H1 (cell line): ENCODE measurements around the gene EPSTI1. TPM values are rescaled to one million over a fixed set of nuclear protein-coding genes. Genes with fewer than 3 reads are reported as not detected.

Experiments used
- E2F6 ChIP-seq: IDR thresholded peaks from 2 replicates; pipeline ENCODE4 v1.6.1; 2012; ENCODE audit warnings: inconsistent platforms
- KDM1A ChIP-seq: fragments of 200-600, 300-600 bp; sonication (generic); IDR thresholded peaks from 2 replicates; pipeline ENCODE4 v1.7.1; 2016; ENCODE audit warnings: mild to moderate bottlenecking, low read length, borderline replicate concordance
- polyA plus RNA-seq, 7 experiments: library from polyadenylated mRNA; depleted of rRNA in 3 of 7; stranded (reverse) in 5 of 7; unstranded in 2 of 7; fragments of >200 nt in 5 of 7; fragments of 200-250 nt in 2 of 7; gene quantifications; 1 replicate in 5 of 7; 2 replicates in 1 of 7; 4 replicates in 1 of 7; pipeline versions ENCODE4 v1.2.1 to v1.2.3, GENCODE V29; 2011 to 2013; ENCODE audit warnings: missing spikeins in 2 of 7, mixed read lengths in 2 of 7
- total RNA-seq: library from RNA; stranded (reverse); fragmentation: NEBNext Ultra II Directional; extraction: Animal tissue kit (Norgen Biotek cat#: 25700); gene quantifications from 2 replicates; pipeline ENCODE4 v1.2.1, GENCODE V29; 2021

EPSTI1 gene
- total and polyA plus RNA-seq, 2 of the 8 experiments (the other 6 are each of a cell fraction or from before 2014, with no cell fraction given), result 0.23 to 0.37 TPM

GRCh38 chr13:42970824-42971690 lies 21.0 kb downstream of the EPSTI1 start (continued):
- TF ChIP-seq KDM1A (no peak), E2F6 (no peak)
